GM19463 (cell line): ENCODE data around the gene KIF1B.
"Not testable (repeated sequence)": the region's sequence is repeated elsewhere in the genome, so short reads cannot be mapped to it uniquely, and the experiment has no call there.

ENCODE experiments used
- ATAC-seq: cut with Tn5 transposase; IDR thresholded peaks from one replicate; pipeline ENCODE4 v1.9.1; 2021; ENCODE audit warnings: mild to moderate bottlenecking, moderate library complexity; ENCODE audit not compliant: unreplicated experiment

KIF1B gene

DNA sequence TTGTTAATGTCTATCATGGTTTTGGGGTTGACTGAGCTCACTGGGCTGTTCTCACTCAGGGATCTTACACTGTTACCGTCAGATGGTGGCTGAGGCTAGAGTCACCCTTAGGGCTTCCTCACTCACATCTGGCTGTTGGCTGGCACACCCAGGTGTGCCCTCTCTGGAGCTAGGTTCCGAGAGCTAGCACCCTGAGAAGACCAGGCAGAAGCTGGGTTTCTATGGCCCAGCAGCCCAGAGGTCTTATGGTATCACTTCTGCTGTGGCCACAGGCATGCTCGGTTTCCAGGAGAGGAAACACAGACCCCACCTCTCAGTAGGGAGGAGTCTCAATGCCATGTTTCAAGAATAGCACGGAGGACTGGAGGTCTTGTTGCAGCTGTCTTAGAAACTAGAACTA lies 20.7 kb upstream of the KIF1B start:
- ATAC-seq = no peak

DNA sequence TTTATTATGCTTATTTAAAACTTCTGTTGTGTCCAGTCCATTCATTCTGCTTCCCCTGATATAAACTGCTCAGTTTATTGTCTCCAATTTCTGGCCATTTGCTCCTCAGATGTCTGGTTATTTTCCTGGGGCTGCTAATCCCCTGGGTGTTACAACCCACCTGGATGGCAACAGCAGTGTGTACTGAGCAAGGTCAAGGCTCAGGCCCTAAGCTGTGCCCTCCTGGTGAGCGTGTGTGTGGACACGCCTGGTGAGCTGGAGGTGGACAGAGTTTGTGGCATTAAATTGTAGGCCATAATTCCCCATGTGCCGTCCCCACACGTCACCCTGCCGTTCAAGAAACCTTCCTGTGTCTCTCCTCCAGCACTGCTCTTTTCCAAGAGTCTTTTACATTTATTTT lies 18.1 kb upstream of the KIF1B start:
- no peak for ATAC-seq

DNA sequence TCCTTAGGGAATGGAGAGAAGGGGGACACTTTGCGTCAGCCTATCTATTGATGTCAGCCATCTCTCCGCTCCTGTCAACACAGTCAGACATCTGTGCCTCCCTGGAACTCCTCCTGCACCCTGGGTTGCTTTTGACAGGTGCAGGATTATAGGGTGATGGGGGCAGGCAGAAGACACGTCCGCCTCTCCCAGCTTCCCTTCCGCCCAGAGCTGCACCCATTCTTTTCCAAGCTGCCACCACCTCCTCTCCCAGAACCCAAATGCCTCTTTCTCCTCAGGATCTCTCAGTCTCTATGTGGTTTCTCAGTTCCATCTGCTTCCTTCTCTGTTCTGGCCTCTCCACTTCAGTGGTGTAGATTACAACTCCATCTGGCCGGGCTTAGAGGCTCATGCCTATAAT lies 17.1 kb upstream of the KIF1B start:
- ATAC-seq = no peak

DNA sequence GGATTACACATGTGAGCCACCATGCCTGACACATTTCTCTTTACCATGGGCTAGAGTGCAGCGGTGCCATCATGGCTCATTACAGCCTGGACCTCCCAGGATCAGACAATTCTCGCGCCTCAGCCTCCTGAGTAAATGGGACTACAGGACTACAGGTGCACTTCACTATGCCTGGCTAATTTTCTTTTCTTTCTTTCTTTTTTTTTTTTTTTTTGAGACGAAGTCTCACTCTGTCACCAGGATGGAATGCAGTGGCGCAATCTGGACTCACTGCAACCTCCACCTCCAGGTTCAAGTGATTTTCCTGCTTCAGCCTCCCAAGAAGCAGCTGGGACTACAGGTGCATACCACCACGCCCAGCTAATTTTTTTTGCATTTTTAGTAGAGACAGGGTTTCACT lies 14.8 kb upstream of the KIF1B start:
- no peak for ATAC-seq

DNA sequence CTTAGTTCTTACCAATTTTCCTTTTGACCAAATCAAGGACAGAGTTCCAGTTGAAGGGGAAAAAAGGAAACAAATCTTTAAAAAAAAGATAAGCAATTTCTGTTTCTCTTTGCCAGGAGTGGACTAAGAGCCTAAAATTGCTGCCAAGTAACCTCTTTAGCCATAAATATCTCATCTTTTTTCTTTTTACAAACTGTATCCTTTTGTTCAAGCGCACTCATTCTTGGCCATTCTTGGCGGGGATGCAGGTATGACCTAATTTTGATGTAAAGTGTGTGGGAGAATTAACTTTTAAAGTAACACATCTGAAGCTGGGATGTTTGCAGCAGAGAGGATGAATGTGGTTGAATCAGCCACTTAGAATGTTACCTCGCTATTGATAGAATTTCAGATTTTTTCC lies 13.4 kb upstream of the KIF1B start:
- no peak for ATAC-seq

DNA sequence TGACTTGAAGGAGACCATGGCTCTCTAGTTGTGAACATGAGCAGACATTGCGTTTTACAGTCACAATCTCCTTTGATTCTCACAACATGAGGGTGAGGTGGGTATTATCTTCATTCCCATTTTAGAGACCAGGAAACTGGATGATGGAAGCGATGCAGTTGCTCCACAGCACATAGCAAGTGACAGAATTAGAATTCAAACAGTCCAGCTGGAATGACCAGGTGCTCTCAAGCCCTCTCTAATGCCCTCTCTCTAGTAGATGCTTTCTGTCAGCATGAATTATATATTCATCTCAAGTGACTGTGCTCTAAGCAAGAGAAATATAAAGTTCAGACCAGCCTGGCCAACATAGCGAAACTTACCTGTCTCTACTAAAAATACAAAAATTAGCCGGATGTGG lies 9.8 kb upstream of the KIF1B start:
- ATAC-seq = no peak

DNA sequence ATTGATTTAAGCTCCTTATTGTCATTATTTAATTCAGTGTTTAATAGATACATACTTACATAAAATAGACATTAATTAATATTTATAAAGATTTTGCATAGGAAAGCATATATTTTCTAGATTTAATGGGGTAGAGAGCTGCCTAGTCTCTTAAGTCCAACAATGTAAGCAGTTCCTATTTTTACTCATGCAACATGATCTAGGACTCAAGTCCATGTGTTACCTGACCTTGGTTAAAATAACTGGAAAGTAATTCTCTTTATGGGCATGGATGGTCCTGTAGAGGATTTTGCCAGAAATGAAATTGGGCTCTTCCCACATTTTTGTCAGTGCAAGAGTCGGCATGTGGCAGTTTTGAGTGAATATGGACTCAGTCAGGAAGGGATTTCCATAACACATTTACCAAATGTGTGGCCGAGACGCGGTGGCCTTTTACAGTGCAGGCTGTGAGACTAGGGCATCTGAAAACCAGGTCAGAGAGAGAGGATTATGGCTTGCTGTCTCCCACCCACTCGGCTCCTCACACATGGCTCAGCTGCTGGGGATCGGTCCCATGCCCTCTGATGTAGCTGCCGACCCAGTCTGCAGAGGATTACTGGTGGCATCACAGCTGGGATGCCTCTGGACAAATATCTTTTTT lies 6.2 kb upstream of the KIF1B start:
- no peak for ATAC-seq

DNA sequence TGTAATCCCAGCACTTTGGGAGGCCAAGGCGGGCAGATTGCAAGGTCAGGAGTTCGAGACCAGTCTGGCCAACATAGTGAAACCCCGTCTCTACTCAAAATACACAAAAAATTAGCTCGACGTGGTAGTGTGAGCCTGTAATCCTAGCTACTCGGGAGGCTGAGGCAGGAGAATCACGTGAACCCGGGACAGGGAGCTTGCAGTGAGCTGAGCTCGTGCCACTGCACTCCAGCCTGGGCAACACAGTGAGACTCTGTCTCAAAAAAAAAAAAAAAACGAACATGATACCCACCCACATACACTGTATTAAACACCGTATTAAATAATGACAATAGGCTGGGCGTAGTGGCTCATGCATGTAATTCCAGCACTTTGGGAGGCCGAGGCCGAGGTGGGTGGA lies 5.2 kb upstream of the KIF1B start:
- ATAC-seq = not testable (repeated sequence)

DNA sequence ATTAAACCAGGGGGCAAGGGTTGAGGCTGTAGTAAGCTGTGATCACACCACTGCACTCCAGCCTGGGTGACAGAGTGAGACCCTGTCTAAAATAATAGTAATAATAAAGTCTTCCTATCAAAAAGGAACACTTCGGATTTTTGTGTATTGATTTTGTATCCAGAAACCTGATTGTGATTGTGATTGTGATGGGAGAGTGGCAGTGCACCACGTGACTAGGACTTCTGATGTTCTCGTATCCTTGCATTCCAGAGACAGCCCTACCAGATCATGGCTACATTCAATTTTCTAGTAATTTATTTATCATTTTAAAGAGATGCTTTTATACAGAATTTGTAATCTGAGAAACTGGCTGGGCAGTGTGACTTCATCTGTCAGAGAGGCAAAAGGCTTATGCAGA lies 2.6 kb upstream of the KIF1B start:
- no peak for ATAC-seq

DNA sequence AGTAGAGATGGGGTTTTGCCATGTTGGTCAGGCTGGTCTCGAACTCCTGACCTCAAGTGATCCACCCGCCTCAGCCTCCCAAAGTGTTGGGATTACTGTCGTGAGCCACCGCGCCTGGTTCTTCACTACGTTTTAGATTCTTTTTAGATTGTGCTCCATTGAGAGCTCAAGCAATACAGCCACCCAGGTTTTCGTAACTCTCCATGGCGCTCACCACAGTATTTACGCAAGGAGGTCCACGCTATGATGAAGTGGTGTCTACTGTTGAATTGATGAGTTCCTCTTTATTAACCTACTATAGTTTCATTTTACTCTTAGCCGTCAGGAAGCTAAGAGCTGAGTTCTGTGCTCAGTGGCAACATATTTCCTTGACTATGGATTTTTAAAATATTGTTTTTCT lies 1.8 kb upstream of the KIF1B start:
- ATAC-seq = no peak

DNA sequence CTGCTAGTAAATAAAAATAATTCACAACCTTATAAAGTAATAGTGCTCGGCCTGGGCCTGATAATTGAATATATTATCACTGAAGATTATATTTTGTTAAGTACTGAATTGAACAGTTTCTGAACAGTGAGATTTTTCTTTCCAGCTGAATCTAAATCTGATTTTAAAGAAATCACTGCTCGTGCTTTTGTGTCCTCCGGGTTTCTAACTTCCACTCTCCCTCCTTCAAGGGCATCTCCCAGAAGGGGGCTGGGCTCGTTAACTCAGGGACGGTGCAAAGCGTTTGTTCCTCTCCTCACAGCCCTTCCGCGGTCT lies 823 bp upstream of the KIF1B start:
- ATAC-seq = no peak

DNA sequence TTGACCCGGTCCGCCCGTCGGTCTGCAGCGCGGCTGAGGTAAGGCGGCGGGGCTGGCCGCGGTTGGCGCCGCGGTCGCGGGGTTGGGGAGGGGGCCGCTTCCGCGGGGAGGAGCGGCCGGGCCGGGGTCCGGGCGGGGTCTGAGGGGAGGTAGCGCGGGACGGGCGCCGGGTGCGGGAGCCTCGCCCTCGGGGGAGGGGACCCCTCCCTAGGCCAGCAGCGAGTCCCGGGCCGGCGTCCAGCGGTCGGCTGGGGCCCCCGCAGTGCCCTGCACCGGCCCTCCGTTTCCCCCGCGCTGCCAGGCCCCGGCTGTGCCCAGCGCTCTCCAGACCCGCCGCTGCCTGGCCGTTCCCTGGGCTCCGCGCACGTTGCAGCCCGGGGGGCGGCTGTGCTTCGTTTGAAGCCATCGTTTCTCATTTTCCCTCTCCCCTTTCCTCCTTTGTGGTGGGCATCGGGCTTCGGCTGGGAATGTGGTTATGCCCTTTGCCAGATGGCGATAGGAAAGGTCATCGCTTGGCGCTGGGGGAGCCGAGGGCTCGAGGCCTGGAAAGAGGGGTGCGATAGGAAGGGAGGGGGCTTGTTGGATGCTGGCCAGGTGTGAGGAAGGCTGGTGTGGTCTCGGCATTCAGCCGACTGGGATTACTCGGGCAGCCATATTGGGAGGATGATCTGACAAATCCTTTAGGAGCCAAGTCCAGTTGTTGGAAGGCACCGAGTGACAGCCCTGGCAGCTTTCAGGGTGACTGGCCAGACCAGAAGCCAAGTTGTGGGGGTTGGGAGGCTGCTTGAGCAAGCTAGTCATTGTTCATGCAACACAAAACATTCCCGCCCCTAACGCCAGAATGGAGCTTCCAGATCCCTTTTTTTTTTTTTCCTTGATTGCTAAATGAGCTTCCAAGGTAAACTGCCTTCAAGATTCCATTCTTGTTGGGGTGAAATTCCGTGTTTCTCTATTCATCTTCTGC lies 753 bp downstream of the KIF1B start:
- ATAC-seq = peak; percentile 9

DNA sequence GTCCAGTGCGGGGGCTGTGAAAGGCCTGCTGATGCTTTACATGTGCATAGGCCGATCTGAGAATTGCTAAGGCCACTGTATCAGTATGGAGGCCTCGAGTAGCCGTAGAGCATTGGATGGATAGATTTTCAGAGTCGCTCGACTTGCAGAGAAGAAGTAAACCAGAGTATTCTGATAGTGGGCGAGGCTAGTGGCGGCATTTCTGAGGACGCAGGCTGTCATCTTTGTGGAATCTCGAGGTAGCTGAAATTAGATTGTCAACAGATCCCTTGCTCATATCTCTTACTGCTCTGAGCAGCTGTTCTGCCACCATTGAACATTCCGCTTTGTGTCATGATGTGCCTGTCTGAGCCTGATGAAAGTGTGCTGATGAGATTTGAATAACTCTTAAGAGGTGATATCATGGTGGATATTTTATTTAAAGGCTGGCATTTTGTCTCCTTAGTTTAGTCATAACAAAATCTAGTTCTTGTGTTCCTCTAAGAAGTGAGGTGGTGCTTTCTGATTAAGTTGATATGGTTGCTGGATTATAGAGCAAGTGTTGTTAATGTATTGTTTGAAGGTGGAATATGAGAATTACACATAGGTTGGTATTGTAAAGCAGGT lies 1.5 kb downstream of the KIF1B start:
- ATAC-seq = no peak

DNA sequence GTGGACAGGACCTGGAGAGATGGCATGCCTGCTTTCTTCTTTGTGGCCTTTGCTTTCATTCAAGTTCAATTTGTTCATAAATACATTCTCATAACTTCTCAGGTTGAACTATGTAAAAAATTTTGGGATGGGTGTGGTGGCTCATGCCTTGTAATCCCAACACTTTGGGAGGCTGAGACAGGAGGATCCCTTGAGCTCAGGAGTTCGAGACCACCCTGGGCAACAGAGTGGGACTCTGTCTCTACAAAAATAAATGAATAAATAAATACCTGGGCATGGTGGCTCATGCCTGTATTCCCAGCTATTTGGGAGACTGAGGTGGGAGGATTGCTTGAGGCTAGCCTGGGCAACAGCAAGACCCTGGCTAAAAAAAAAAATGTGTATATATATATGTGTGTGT lies 2.1 kb downstream of the KIF1B start:
- ATAC-seq = no peak

DNA sequence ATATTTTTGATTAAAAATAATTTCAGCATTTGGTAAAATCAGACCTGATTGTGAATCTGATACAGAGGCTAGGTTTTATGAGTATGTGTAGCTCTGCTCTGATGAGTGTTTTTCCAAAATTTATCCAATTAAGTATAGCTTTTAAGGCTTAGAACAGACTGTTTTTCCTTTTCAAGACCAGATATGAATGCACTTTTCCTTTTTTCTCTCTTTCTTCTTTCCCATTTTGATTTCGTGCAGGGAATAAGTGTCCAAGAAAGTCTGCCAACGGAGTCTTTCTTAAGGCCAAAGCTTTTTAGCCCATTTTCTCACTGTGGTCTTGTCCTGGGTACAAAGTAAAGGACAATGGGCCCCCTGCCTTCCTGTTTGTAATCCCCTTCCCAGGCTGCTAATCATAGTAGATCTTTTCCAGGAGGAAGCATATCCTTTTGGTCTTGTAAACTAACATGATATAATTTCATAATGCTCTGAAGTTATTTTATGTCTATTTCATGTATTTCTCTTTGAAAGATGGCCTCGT lies 2.9 kb downstream of the KIF1B start:
- ATAC-seq = no peak

DNA sequence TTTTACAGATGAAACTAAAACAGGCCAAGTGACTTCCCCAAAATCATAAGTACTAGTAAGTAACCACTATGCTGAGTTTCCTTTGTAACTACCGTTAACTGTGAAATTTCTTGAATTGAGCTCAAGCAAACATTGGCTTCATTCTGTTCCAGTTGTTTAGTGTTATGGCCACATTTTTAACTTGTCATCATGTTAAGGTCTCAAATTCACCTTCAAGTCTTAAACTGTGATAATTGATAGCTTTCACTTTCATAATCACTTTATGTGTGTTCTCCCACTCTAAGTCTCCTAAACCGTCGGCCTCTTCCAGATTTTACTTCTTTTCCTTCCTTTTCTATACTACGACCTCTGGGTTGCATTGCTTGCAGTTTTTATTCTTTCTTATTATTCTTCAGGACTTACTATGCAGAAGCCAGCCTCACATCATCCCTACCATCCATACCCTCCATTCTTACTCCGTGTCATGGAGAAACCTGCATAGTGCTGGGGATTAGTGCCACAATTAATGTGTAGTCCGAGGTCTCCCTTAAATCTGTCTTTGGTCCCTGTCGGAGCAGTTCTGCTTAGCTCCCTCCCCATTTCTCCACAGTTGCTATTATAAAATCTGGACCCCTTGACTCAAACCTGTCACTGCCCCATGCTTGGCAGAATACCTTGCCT lies 5.8 kb downstream of the KIF1B start:
- no peak for ATAC-seq

DNA sequence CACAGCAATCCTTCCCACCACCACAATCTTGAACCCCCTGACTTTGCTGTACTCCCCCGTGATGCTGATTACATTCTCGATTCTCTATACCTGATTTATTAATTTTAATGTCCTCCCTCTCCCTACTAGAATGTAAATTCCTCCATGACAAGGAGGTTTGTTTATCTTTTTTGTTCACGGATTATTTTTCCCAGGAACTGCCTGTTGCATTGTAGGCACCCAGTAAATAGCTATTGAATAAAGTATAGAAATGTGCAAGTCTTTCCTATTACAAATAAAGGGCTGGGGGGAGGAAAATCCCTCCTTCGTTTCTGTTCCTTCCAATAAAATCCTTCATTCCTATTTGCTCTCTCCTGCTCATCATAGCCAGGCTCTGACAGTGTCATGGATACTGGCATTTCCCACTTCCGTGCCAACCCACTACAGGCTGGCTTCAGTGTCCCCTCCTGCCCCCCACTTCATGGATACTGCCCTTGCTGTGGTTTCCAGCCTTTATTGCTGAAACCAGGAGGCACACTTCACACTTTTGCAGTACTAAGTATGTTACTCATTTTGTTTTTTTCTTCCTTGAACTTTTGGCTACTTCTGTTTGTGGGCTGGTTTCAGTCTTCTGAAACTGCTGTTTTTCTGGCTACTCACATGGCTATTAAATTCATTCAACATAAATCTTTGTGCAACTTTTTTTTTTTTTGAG lies 7.5 kb downstream of the KIF1B start:
- no peak for ATAC-seq

DNA sequence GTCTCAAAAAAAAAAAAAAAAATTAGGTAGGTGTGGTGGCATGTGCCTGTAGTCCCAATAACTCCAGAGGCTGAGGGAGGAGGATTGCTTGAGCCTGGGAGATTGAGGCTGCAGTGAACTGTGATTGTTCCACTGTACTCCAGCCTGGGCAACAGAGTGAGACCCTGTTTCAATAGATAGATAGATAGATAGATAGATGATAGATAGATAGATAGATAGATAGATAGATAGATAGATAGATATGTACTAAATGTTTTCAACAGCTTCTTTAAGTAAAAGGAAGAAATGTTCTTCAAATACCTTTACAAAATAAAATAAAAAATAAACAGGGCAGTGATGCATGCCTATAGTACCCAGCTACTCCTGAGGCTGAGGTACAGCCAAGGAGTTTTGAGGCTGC lies 9.8 kb downstream of the KIF1B start:
- ATAC-seq = no peak

DNA sequence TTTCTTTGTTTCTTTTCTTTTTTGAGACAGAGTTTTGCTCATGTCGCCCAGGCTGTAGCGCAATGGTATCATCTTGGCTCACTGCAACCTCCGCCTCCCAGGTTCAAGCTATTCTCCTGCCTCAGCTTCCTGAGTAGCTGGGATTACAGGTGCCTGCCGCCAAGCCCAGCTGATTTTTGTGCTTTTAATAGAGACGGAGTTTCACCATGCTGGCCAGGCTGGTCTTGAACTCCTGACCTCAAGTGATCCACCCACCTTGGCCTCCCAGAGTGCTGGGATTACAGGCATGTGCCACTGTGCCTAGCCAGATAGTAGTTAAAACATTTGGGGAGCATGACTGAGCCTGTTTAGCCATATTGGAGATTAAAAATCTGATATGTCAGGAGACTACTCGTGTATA lies 10.3 kb downstream of the KIF1B start:
- not testable (repeated sequence) for ATAC-seq

DNA sequence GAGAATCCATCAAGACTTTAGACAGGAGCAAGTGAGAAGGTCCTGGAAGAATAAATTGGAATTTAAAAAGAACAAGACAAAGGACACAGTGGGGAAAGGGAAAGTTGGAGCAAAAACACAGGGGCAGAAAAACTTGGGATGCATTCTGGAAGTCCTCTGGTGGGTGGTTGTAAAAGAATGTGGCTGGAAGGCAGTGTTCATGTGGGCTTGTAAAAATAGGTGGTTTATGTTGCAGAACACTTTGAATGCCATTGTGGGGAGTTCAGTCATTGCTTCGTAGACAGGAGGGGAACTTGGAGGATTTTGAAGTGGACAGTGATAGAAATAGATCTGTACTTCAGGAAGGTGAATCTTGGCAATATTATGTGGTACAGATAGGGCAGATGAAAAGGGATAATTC lies 15.2 kb downstream of the KIF1B start:
- ATAC-seq = no peak

DNA sequence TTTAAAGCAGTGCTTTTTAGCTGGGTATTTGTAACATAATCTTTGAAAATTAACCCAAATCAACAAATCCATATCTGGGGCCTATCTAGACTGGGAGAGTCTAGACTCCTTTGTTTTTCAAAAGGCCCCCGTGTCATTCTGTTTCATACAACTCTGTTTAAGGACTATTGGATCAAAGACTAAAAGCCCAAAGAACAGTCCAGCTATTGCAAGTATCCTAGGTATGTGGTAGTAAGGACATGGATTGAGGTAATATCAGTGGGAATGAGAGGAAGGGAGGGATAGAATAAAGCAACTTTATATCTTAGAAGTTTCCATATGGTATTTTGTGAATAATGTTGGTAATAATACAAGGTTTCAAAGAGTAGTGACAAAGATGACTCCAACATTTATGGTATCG lies 18.2 kb downstream of the KIF1B start:
- ATAC-seq = no peak
